A673 (cell line): ENCODE measurements around the gene TERT.

Source experiments
- CTCF ChIP-seq: fragments of 300-800, 200-600 bp; sonication (generic); conservative IDR thresholded peaks from 2 replicates; pipeline ENCODE4 v1.5.1; 2017; ENCODE audit warnings: low read depth, mild to moderate bottlenecking, antibody characterized with exemption, low read length, moderate library complexity, mixed read lengths
- EZH2 ChIP-seq: fragments of 200-600 bp; sonication (generic); IDR thresholded peaks from 2 replicates; pipeline ENCODE4 v1.6.1; 2017; ENCODE audit warnings: borderline replicate concordance, low read depth, mild to moderate bottlenecking, mixed read lengths, antibody characterized with exemption, low read length; ENCODE audit not compliant: poor library complexity, severe bottlenecking

GRCh38 chr5:1312206-1312605 lies 17.3 kb upstream of the TERT start:
- no peak for TF ChIP-seq CTCF
- TF ChIP-seq EZH2 = no peak
